Esophagus muscularis mucosa (tissue), 3 donors: ENCODE data around the gene ARHGAP15.

Experiments
- CTCF ChIP-seq, 3 experiments: fragments of 200-600 bp in 2 of 3; fragments of 450-650 bp in 1 of 3; sonication (generic) in 2 of 3; IDR thresholded peaks; one replicate each; pipeline ENCODE4 v1.5.1; 2017 to 2019; ENCODE audit warnings: antibody characterized with exemption in 3 of 3, mild to moderate bottlenecking in 2 of 3, moderate library complexity in 1 of 3
- POLR2A ChIP-seq: fragments of 450-650 bp; IDR thresholded peaks from one replicate; pipeline ENCODE4 v1.6.1; 2017; ENCODE audit warnings: antibody characterized with exemption, moderate library complexity, mild to moderate bottlenecking, low read depth

- TF ChIP-seq CTCF (IDR thresholded peaks at IDR 0.05), result no peak
- no peak for TF ChIP-seq POLR2A
Measured at GRCh38 chr2:143085125-143085784, 44.0 kb upstream of the ARHGAP15 start.
